ENCODE results near the gene ITSN2. TPM values are rescaled to one million over a fixed set of nuclear protein-coding genes. Genes with fewer than 3 reads are reported as not detected.

ITSN2 gene
- polyA plus RNA-seq, 1 experiment = 27.3 TPM

- Histone ChIP-seq H3K27ac (ENCODE audit: low read depth, low read length) (no peak overlapping the region), H3K4me3 (ENCODE audit: low read depth, low read length) (no peak overlapping the region), H3K27me3 (ENCODE audit: control insufficient read depth, insufficient read depth, low read length) (no peaks in the 10 kb centered on the region), H3K9me3 (ENCODE audit: control insufficient read depth, insufficient read depth, low read length) (no peaks in the 10 kb centered on the region)
- CTCF ChIA-PET = no interaction called here
- no peak for DNase-seq (ENCODE audit: low read depth, low spot score)
- TF ChIP-seq, protein P1, sequence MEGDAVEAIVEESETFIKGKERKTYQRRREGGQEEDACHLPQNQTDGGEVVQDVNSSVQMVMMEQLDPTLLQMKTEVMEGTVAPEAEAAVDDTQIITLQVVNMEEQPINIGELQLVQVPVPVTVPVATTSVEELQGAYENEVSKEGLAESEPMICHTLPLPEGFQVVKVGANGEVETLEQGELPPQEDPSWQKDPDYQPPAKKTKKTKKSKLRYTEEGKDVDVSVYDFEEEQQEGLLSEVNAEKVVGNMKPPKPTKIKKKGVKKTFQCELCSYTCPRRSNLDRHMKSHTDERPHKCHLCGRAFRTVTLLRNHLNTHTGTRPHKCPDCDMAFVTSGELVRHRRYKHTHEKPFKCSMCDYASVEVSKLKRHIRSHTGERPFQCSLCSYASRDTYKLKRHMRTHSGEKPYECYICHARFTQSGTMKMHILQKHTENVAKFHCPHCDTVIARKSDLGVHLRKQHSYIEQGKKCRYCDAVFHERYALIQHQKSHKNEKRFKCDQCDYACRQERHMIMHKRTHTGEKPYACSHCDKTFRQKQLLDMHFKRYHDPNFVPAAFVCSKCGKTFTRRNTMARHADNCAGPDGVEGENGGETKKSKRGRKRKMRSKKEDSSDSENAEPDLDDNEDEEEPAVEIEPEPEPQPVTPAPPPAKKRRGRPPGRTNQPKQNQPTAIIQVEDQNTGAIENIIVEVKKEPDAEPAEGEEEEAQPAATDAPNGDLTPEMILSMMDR (IDR thresholded peaks at IDR 0.05; ENCODE audit: low read depth, low read length) = no peak
- POLR2A ChIA-PET = no interaction called here
Measured at GRCh38 chr2:24273598-24273997, 86.7 kb downstream of the ITSN2 start.

DNA sequence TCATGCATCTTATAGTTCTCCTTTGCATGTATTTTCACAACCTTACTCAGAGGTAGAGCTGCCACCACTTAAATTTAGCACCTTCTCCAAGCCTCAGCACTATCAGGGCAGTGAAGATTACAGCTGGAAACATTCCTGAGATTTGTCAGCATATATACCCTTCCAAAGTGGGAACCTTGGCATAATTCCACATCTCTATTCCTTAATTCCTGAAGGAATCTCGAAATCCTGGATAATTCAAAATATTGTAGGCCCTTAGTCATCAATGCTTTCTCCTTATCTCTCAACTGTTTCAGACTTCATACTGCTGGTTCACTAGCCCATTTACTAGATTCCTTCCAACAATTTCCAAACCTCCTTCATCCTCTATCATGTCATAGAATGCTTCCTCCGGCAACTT, 87.4 kb downstream of the ITSN2 start:
- H3K27ac ChIP-seq (ENCODE audit: low read depth, low read length) = no peak overlapping the region
- no peaks in the 10 kb centered on the region for H3K27me3 ChIP-seq (ENCODE audit: control insufficient read depth, insufficient read depth, low read length)
- no peak for DNase-seq (ENCODE audit: low read depth, low spot score)
- H3K4me3 ChIP-seq (ENCODE audit: low read depth, low read length) = no peak overlapping the region
- H3K9me3 ChIP-seq (ENCODE audit: control insufficient read depth, insufficient read depth, low read length) = no peaks in the 10 kb centered on the region
- POLR2A ChIA-PET = no interaction called here
- CTCF ChIA-PET = no interaction called here
- TF ChIP-seq, protein P1 (IDR thresholded peaks at IDR 0.05; ENCODE audit: low read depth, low read length) = no peak

DNA sequence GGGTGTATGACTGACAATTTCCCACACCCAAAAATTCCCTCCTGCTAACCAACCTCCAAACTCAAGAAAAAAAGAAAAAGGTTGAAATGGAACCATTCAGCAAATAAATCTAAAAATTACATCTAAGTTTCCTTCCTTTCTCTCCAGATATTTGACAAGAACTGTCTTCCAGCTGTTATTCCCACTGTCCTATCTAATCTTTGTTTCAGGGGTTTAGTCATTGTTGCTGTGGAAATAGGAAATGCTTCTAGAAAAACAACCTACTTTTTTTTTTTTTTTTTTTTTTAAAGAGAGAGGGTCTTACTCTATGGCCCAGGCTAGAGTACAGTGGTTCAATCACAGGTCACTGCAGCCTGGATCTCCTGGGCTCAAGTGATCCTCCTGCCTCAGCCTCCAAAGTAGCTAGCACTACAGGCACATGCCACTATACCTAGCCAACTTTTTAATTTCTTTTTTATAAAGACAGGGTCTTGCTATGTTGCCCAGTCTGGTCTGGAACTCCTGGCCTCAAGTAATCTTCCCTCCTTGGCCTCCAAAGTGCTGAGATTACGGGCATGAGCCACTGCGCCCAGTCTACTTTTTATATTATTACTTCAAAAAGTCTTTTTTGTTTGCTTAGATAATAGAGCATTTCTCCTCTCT, 88.1 kb downstream of the ITSN2 start:
- POLR2A ChIA-PET = no interaction called here
- Histone ChIP-seq H3K4me3 (ENCODE audit: low read depth, low read length) (no peak overlapping the region), H3K27ac (ENCODE audit: low read depth, low read length) (no peak overlapping the region), H3K27me3 (ENCODE audit: control insufficient read depth, insufficient read depth, low read length) (no peaks in the 10 kb centered on the region), H3K9me3 (ENCODE audit: control insufficient read depth, insufficient read depth, low read length) (no peaks in the 10 kb centered on the region)
- DNase-seq (ENCODE audit: low read depth, low spot score) = no peak
- CTCF ChIA-PET = no interaction called here
- TF ChIP-seq, protein P1 (IDR thresholded peaks at IDR 0.05; ENCODE audit: low read depth, low read length) = no peak

DNA sequence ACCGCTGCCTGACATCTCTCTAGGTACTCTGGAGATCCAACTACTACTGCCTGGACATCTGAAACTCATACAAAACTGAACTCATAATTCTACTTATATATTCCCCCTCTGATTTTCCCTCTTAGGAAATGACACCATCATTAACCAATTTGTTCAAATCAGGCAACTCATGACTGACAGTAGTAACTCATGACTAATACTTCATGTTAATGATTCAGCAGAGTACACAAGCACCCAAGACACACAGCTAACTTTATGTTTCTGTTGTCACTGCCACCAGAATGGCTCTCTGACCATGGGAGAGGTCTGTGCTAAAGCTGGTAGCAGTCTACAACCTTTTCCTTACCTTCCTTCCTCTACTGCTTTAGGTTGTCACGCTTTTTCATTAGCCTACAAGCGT, 91.1 kb downstream of the ITSN2 start:
- H3K9me3 ChIP-seq (ENCODE audit: control insufficient read depth, insufficient read depth, low read length) = no peaks in the 10 kb centered on the region
- no peak overlapping the region for H3K4me3 ChIP-seq (ENCODE audit: low read depth, low read length)
- ChIA-PET CTCF (no interaction called here), POLR2A (no interaction called here)
- H3K27me3 ChIP-seq (ENCODE audit: control insufficient read depth, insufficient read depth, low read length) = no peaks in the 10 kb centered on the region
- DNase-seq (ENCODE audit: low read depth, low spot score) = no peak
- H3K27ac ChIP-seq (ENCODE audit: low read depth, low read length) = no peak overlapping the region
- TF ChIP-seq, protein P1 (IDR thresholded peaks at IDR 0.05; ENCODE audit: low read depth, low read length) = no peak

DNA sequence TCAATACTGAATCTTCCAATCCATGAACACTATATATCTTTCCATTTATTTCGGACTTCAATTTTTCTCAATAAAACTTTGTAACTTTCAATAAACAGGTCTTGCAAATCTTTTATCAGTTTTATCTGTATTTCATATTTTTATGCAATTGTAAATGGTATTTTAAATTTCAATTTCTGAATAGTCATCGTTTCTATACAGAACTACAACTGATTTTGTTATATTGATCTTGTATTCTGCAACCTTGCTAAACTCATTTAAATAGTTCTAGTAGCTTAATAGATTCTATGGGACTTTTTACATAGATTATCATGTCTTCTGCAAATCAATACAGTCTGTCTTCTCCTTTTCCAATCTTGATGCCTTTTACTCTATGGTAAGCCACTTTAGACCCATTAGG, 95.1 kb downstream of the ITSN2 start:
- POLR2A ChIA-PET = no interaction called here
- CTCF ChIA-PET = no interaction called here
- DNase-seq (ENCODE audit: low read depth, low spot score) = no peak
- TF ChIP-seq, protein P1 (IDR thresholded peaks at IDR 0.05; ENCODE audit: low read depth, low read length) = no peak
- H3K9me3 ChIP-seq (ENCODE audit: control insufficient read depth, insufficient read depth, low read length) = no peaks in the 10 kb centered on the region
- H3K4me3 ChIP-seq (ENCODE audit: low read depth, low read length) = no peak overlapping the region
- no peak overlapping the region for H3K27ac ChIP-seq (ENCODE audit: low read depth, low read length)
- H3K27me3 ChIP-seq (ENCODE audit: control insufficient read depth, insufficient read depth, low read length) = no peaks in the 10 kb centered on the region
